K562 (cell line): ENCODE measurements around the gene MBD6. TPM values are rescaled to one million over a fixed set of nuclear protein-coding genes. Genes with fewer than 3 reads are reported as not detected.

Experiments
- ZNF146 ChIP-seq: IDR thresholded peaks from one replicate; pipeline ENCODE4 v1.6.1; 2018; ENCODE audit warnings: missing compliant biosample characterization; ENCODE audit not compliant: unreplicated experiment
- polyA plus RNA-seq, 8 experiments: library from polyadenylated mRNA; depleted of rRNA in 4 of 8; stranded (reverse) in 5 of 8; unstranded in 3 of 8; fragments of >200 nt; fragmentation: Nextera tagmentation in 2 of 8; fragmentation: Illumina TruSeq in 1 of 8; extraction: Ambion mirVana in 2 of 8; extraction: Trizol in 1 of 8; gene quantifications; 2 replicates each; pipeline versions ENCODE4 v1.2.1 to v1.2.3, GENCODE V29; 2011 to 2014; ENCODE audit warnings: inconsistent platforms in 1 of 8, missing spikeins in 1 of 8
- total RNA-seq, 7 experiments: library from RNA; depleted of rRNA in 6 of 7; stranded (reverse); fragments of >200 nt in 6 of 7; fragmentation: Illumina TruSeq in 2 of 7; extraction: Trizol in 2 of 7; gene quantifications; 2 replicates each; pipeline versions ENCODE4 v1.2.1 to v1.2.3, GENCODE V29; 2011 to 2021; ENCODE audit warnings: low replicate concordance in 1 of 7
- TF ChIP-seq, protein P1 (sequence below): sonication (generic); formaldehyde crosslinking; IDR thresholded peaks from 2 replicates; pipeline ENCODE4 v1.8.0; 2022; ENCODE audit warnings: mild to moderate bottlenecking, missing genetic modification reagents

MBD6 gene
- total and polyA plus RNA-seq, 9 of the 15 experiments (the other 6 are each of a cell fraction or from before 2014, with no cell fraction given): 2.0 to 54.8 (median 3.8) TPM

DNA sequence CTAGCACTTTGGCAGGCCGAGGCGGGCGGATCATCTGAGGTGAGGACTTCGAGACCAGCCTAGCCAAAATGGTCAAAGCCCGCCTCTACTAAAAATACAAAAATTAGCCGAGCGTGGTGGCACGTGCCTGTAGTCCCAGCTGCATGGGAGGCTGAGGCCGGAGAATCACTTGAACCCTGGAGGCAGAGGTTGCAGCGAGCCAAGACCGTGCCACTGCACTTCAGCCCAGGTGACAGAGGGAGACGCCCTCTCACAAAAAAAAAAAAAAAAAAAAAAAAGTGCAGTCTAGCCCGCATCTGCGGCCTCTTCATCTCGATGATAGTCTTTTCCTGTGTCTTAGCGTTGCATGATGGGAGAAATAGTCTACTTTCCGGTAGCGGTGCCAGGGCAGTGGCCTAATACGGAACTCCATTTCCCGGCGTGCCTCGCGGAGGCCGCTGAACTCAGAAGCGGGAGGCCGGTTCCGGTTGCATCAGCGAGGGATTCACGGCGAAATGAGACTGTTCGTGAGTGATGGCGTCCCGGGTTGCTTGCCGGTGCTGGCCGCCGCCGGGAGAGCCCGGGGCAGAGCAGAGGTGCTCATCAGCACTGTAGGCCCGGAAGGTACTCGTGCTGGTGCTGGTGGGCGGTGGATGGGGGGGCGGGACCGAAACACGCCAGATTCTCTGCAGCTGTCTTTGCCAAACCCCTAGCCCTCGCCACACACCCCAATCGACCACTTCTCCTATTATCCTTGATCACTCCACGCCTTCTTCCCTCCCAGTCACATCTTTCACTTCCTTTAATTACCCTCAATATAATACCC, 34.8 kb upstream of the MBD6 start, which contains the start of gene MARS1 (continued):
- TF ChIP-seq, protein P1, sequence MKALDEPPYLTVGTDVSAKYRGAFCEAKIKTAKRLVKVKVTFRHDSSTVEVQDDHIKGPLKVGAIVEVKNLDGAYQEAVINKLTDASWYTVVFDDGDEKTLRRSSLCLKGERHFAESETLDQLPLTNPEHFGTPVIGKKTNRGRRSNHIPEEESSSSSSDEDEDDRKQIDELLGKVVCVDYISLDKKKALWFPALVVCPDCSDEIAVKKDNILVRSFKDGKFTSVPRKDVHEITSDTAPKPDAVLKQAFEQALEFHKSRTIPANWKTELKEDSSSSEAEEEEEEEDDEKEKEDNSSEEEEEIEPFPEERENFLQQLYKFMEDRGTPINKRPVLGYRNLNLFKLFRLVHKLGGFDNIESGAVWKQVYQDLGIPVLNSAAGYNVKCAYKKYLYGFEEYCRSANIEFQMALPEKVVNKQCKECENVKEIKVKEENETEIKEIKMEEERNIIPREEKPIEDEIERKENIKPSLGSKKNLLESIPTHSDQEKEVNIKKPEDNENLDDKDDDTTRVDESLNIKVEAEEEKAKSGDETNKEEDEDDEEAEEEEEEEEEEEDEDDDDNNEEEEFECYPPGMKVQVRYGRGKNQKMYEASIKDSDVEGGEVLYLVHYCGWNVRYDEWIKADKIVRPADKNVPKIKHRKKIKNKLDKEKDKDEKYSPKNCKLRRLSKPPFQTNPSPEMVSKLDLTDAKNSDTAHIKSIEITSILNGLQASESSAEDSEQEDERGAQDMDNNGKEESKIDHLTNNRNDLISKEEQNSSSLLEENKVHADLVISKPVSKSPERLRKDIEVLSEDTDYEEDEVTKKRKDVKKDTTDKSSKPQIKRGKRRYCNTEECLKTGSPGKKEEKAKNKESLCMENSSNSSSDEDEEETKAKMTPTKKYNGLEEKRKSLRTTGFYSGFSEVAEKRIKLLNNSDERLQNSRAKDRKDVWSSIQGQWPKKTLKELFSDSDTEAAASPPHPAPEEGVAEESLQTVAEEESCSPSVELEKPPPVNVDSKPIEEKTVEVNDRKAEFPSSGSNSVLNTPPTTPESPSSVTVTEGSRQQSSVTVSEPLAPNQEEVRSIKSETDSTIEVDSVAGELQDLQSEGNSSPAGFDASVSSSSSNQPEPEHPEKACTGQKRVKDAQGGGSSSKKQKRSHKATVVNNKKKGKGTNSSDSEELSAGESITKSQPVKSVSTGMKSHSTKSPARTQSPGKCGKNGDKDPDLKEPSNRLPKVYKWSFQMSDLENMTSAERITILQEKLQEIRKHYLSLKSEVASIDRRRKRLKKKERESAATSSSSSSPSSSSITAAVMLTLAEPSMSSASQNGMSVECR (CRISPR knock-in tag): peak; percentile 93
- TF ChIP-seq ZNF146 (CRISPR knock-in tag): no peak
